MCF 10A (cell line): ENCODE results near the gene TMEM9. TPM values are rescaled to one million over a fixed set of nuclear protein-coding genes. Genes with fewer than 3 reads are reported as not detected.

Experiments used
- BruUV-seq: library from RNA; stranded (reverse); fragments of 400-500 nt; replicated peaks from 2 replicates; lab custom pipeline; 2021; lab: Mats Ljungman, UMichigan
- CTCF ChIA-PET: fragments of 300-600 bp; sonication (Branson Sonifier 250); formaldehyde crosslinking; extraction: SDS; loops from one replicate; lab custom pipeline; 2021; ENCODE audit warnings: antibody characterized with exemption, inconsistent platforms; lab: Yijun Ruan, JAX
- POLR2A ChIA-PET: fragments of 300-600, 350-650 bp; sonication (Branson Sonifier 250); formaldehyde crosslinking; extraction: SDS; loops from one replicate; lab custom pipeline; 2020; ENCODE audit warnings: antibody characterized with exemption, inconsistent platforms; lab: Yijun Ruan, JAX
- DNase-seq: peaks from one replicate; pipeline ENCODE4 v3.0.0-alpha.2; 2018; ENCODE audit not compliant: unreplicated experiment
- H3K27ac Mint-ChIP-seq: one replicate; pipeline ENCODE4 v1.8.0; 2022; ENCODE audit warnings: mild to moderate bottlenecking, low read depth, mixed read lengths; ENCODE audit not compliant: unreplicated experiment
- H3K27me3 Mint-ChIP-seq: one replicate; pipeline ENCODE4 v1.8.0; 2022; ENCODE audit warnings: mixed read lengths; ENCODE audit not compliant: insufficient read depth, unreplicated experiment
- H3K36me3 Mint-ChIP-seq: one replicate; pipeline ENCODE4 v1.8.0; 2022; ENCODE audit warnings: mild to moderate bottlenecking, moderate library complexity, mixed read lengths; ENCODE audit not compliant: insufficient read depth, unreplicated experiment
- H3K4me1 Mint-ChIP-seq: one replicate; pipeline ENCODE4 v1.8.0; 2022; ENCODE audit warnings: mixed read lengths; ENCODE audit not compliant: insufficient read depth, unreplicated experiment
- H3K4me3 Mint-ChIP-seq: one replicate; pipeline ENCODE4 v1.8.0; 2022; ENCODE audit warnings: mild to moderate bottlenecking, moderate library complexity, mixed read lengths; ENCODE audit not compliant: unreplicated experiment
- H3K9me3 Mint-ChIP-seq: one replicate; pipeline ENCODE4 v1.8.0; 2022; ENCODE audit warnings: mixed read lengths; ENCODE audit not compliant: unreplicated experiment
- CTCF ChIP-seq: fragments of 200-600 bp; IDR thresholded peaks from one replicate; pipeline ENCODE4 v1.8.0; 2022; ENCODE audit warnings: antibody characterized with exemption, mild to moderate bottlenecking; ENCODE audit not compliant: unreplicated experiment
- intact Hi-C: fragments of 100-400 bp; cut with micrococcal nuclease; formaldehyde crosslinking; loops from 2 replicates; pipeline ENCODE4 v1.14.1; 2022
- total RNA-seq: library from RNA; stranded (reverse); gene quantifications from 2 replicates; pipeline ENCODE4 v1.2.3, GENCODE V29; 2022

TMEM9 gene
- total RNA-seq, 1 experiment from 2014 or later, result 67.2 TPM

GRCh38 chr1:201189085-201189484, 34.8 kb upstream of the TMEM9 start:
- intact Hi-C loops, result no loop called here
- Mint-ChIP-seq H3K27me3 (peaks cover 18% of the 10 kb centered on the region), H3K27ac (no peak overlapping the region), H3K36me3 (no peaks in the 10 kb centered on the region), H3K9me3 (no peaks in the 10 kb centered on the region), H3K4me1 (peaks cover 6% of the 10 kb centered on the region), H3K4me3 (no peak overlapping the region)
- CTCF ChIA-PET, result interaction anchor here (0.6 to 5.3 kb wide), 6 partner anchors 16 to 196 kb away, joined by 3 to 36 read pairs (median 4); no protein-coding TSS in a partner anchor
- POLR2A ChIA-PET, result interaction anchor here (0.6 kb wide), 1 partner anchor 90 kb away, joined by 3 read pairs; no protein-coding TSS in a partner anchor
- no peak for TF ChIP-seq CTCF
- DNase-seq, result no peak
- BruUV-seq, result no TSS peak

GRCh38 chr1:201186192-201186591, 31.9 kb upstream of the TMEM9 start:
- Mint-ChIP-seq H3K27ac (no peak overlapping the region), H3K27me3 (peaks cover 27% of the 10 kb centered on the region), H3K9me3 (no peaks in the 10 kb centered on the region), H3K36me3 (no peaks in the 10 kb centered on the region), H3K4me1 (peaks cover 6% of the 10 kb centered on the region), H3K4me3 (no peak overlapping the region)
- DNase-seq, result no peak
- POLR2A ChIA-PET, result interaction anchor here (0.5 to 1.5 kb wide), 3 partner anchors 11 to 165 kb away, joined by 3 to 6 read pairs (median 4); no protein-coding TSS in a partner anchor
- BruUV-seq, result no TSS peak
- TF ChIP-seq CTCF, result no peak
- CTCF ChIA-PET, result interaction anchor here (0.7 to 7.9 kb wide), 7 partner anchors 12 to 206 kb away, joined by 3 to 109 read pairs (median 10); partner anchors contain the start of gene TMEM9
- intact Hi-C loops, result no loop called here

DNA sequence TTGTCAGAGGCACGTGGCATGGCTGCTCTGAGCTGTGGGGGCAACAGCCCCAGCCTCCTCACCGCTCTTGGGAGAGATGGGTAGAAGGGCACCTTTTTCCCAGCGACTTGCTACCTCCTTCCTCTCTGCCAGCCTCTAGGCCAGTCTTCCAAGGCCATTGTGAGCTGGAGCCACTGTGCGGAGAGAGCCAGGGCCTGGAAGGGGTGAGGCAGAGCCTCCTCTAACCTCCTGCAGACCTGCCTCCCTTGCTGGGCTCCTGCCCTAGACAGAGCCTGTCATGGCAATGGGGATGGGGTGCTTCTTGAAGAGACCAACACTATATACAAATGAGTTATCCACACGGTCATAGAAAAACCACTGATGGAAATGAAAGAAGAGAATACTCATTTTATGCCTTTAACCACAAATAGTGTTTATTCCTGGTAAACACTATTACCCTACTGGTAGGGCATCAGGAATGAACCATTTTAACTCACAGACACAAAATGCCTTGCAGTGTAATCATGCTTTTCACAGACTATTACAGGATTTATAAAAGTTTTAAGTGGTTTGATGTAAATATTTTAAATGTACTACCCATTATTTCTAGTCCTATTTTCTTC, 31.4 kb upstream of the TMEM9 start:
- Mint-ChIP-seq H3K27ac (no peak overlapping the region), H3K36me3 (no peaks in the 10 kb centered on the region), H3K9me3 (no peaks in the 10 kb centered on the region), H3K4me1 (peaks cover 6% of the 10 kb centered on the region), H3K4me3 (no peak overlapping the region), H3K27me3 (peaks cover 32% of the 10 kb centered on the region)
- BruUV-seq, result no TSS peak
- no peak for DNase-seq
- TF ChIP-seq CTCF, result no peak
- ChIA-PET CTCF (interaction anchor here (0.7 to 7.9 kb wide), 20 partner anchors 11 to 323 kb away, joined by 3 to 109 read pairs (median 8); partner anchors contain the start of gene TMEM9), POLR2A (interaction anchor here (0.8 kb wide), 2 partner anchors 9 to 14 kb away, joined by 3 read pairs; no protein-coding TSS in a partner anchor)
- intact Hi-C loops, result loop anchor here (1.0 to 2.0 kb wide), 3 partner anchors 36 to 99 kb away; no protein-coding TSS in a partner anchor

- BruUV-seq, result no TSS peak
- ChIA-PET POLR2A (interaction anchor here (0.8 to 1.7 kb wide), 4 partner anchors 8 to 38 kb away, joined by 3 to 6 read pairs (median 3); no protein-coding TSS in a partner anchor), CTCF (interaction anchor here (0.6 to 7.9 kb wide), 23 partner anchors 11 to 322 kb away, joined by 3 to 109 read pairs (median 5); partner anchors contain the start of gene TMEM9)
- H3K27ac Mint-ChIP-seq, result no peak overlapping the region
- peaks cover 28% of the 10 kb centered on the region for H3K27me3 Mint-ChIP-seq
- peaks cover 6% of the 10 kb centered on the region for H3K4me1 Mint-ChIP-seq
- no peaks in the 10 kb centered on the region for H3K36me3 Mint-ChIP-seq
- intact Hi-C loops, result loop anchor here (1.0 to 2.0 kb wide), 3 partner anchors 36 to 99 kb away; no protein-coding TSS in a partner anchor
- H3K9me3 Mint-ChIP-seq, result no peaks in the 10 kb centered on the region
- no peak for DNase-seq
- H3K4me3 Mint-ChIP-seq, result no peak overlapping the region
- no peak for TF ChIP-seq CTCF
These were observed 30.8 kb upstream of the TMEM9 start for GRCh38 chr1:201185123-201185453.
